Activated CD8-positive, alpha-beta memory T cell treated with anti-CD3 and anti-CD28 coated beads for 1 hour (primary cell): ENCODE measurements around the gene GSTO2.

Experiments
- DNase-seq, 2 donors: peaks; one replicate each; pipeline ENCODE4 v3.0.0-alpha.2; 2020; ENCODE audit warnings: low read depth in 1 of 2; ENCODE audit errors: extremely low read depth in 1 of 2

GSTO2 gene

GRCh38 chr10:104279550-104280259 lies 10.7 kb downstream of the GSTO2 start:
- DNase-seq, result no peak

GRCh38 chr10:104281694-104282093 lies 12.7 kb downstream of the GSTO2 start:
- DNase-seq, result no peak

GRCh38 chr10:104284846-104285245 lies 15.9 kb downstream of the GSTO2 start:
- no peak for DNase-seq

GRCh38 chr10:104286939-104287338 lies 18.0 kb downstream of the GSTO2 start:
- DNase-seq, result no peak

DNA sequence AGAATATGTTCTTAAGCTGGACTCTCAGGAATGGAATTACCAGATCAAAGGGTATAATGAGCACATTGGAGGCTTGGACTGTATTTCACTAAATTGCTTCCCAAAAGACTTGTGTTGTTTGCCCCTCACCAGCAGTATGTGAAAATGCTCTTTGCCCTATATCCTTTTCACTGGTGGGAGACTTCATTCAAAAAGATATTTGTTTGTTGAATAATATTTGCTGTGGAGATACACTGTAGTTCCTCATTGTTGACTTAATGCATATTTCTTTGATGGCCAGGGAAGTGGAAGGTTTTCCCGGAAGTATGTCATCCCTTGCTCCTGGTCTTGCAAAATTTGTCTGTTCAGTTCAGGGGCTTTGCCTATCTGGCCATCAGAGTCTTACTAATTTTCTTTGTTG lies 19.4 kb downstream of the GSTO2 start:
- no peak for DNase-seq

DNA sequence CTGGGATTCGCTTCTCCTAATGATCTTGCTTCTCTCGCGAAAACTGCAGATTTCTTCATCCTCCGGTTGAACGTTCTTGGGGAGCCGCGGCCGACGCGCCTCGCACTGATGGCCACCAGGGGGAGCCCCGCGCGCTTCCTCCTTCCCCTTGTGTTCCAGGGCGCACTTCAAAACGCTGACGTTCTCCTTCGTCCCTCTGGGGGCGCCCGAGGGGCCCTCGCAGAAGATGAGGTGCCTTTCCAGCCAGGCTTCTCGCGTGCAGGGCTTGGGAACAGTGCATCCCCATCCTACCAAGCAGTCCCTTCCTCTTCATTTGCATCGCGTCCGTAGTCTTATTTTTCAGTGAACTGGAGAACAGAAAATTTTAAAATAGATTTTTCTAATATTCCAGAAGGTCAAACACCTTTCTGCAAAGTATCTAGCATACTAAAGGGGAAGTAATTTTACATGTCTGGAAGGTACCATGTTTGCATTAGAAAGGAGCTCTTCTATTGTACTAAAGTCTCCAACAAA lies 22.5 kb downstream of the GSTO2 start:
- peak; percentile 76 to 83 for DNase-seq

DNA sequence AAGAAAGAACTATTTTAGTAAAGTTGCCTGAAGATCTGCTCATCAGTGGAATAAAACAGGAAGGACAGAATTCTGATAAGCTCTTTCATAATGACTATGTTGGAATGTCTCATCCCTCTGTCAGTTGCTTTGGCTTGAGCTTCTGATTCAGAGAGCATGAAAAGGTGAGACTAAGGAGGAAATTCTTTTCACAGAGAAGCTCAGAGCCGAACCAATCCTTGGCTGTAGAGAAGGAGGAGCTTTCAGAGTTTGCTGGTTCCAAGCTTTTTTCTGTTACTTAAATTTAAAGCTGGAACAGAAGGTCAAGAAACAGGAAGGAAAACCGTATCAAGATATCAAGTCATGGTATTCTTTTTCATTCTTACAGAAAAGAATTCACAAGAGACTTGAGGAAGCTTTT lies 24.0 kb downstream of the GSTO2 start:
- no peak for DNase-seq

- no peak for DNase-seq
Measured at GRCh38 chr10:104293781-104294321, 24.9 kb downstream of the GSTO2 start.

DNA sequence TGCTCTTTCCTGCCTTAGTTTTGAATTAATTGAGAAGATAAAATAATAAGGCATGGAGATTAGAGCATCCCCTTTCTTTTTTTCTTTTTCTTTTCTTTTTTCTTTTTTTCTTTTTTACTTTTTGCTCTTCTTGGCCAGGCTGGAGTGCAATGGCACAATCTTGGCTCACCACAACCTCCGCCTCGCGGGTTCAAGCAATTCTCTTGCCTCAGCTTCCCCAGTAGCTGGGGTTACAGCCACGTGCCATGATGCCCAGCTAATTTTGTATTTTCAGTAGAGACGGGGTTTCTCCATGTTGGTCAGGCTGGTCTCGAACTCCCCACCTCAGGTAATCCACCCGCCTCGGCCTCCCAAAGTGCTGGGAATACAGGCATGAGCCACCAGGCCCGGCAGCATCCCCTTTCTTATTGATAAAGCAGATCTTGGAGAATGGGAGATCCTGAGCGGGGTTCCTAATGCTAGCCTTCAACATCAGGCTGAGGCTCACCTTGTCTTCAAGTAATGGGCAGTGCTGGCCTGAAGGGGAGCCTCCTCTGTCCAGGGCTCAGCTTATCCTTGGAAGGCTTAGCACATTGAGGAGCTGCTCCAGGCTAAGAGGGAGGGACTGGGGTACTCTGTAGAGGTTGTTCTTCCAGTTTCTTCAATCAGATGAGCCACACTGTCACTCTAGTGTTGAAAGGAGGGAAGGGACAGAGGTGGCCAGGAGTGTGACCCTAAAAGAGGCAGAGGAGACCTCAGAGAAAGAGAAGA lies 27.9 kb downstream of the GSTO2 start:
- DNase-seq, result no peak

- DNase-seq, result no peak
Measured at GRCh38 chr10:104297697-104298660, 29.0 kb downstream of the GSTO2 start.

DNA sequence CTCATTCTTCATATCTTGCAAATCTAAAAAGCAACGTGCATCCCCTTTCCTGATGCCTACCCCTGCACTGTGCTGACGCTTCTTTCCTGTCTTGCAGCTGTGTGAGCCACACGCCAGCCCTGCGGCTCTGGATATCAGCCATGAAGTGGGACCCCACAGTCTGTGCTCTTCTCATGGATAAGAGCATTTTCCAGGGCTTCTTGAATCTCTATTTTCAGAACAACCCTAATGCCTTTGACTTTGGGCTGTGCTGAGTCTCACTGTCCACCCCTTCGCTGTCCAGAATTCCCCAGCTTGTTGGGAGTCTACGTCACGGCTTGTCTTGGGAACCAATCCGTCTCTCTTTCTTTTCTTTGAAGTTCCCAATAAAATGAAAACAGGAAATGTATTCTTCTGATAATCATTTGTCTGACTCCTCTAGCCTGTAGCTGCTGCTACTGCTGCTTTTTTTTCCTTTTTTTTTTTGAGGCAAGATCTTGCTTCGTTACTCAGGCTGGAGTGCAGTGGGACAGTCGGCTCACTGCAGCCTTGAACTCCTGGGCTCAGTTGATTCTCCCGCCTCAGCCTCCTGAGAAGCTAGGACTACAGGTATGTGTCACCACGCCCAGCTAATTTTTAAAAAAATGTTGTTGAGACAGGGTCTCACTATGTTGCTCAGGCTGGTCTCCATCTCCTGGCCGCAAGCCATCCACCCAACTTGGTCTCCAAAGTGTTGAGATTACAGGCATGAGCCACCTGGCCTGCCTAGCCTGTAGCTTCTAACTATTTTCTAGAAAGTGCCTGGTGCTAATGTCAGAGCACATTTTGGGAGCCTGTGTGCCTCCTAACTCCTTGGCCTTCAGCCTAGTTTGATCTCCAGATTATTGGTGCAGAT lies 30.3 kb downstream of the GSTO2 start:
- no peak for DNase-seq

- DNase-seq, result no peak
Measured at GRCh38 chr10:104300002-104300735, 31.2 kb downstream of the GSTO2 start.

DNA sequence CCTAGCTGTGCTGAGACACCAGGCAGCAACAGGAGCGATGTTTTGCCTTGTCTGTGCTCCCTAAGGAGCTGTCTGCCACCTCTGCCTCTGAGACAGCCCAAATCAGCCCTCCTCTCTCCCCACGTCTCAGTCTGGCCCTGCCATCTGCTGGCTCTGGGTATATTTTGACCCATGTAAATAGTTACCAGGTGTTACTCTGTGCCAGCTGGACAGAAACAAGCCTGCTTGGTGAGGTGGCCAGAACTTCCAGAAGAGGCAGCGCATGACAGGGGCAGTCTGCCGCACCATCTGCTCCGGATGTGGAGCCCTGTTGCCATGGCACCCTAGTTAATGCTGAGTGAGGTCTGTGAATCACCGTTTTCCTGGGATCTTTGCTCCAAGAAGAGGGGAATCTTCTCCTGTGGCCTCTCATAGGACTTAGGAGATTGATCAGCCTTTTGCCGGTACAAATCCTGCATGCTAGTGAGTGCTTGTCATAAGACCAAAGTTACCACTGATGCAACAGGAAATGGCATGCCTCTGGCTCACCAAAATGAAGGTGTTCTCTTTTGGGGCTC lies 31.8 kb downstream of the GSTO2 start:
- no peak for DNase-seq

- DNase-seq, result no peak
Measured at GRCh38 chr10:104301907-104302690, 33.1 kb downstream of the GSTO2 start.

DNA sequence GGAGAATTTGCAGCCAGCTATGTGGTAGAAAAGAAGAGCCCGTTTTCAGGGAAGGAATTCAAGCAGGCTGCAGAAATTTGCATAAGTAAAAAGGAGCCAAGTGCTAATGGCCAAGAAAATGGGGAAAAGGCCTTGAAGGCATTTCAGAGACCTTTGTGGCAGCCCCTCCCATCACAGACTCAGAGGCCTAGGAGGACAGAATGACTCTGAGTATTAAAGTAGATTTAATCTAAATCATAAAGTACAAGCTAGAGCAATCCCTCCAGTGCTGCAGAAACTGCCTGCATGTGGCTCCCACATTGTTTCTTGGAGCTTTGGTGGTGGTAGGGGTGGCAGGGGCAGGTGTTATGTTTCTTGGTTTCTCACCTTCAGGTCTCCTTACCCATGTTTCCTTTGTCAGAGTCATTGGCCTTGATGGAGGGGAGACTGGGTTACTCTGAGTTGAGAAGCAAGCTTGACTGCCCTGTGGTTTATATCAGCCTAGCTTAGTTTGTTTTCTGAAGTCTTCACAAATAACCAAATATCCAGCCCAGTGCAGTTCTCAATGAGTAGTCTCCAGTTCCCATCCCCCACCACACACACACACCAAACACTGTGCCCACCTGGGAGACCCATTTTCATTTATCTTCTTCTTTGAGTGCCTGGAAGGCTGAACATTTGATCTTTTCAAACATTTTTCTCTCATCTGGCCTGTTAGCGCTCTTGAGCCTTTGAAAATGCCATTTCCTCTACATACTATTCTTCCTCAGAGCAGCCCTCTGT lies 34.8 kb downstream of the GSTO2 start:
- DNase-seq, result no peak

- DNase-seq, result no peak
Measured at GRCh38 chr10:104304356-104304745, 35.4 kb downstream of the GSTO2 start.

DNA sequence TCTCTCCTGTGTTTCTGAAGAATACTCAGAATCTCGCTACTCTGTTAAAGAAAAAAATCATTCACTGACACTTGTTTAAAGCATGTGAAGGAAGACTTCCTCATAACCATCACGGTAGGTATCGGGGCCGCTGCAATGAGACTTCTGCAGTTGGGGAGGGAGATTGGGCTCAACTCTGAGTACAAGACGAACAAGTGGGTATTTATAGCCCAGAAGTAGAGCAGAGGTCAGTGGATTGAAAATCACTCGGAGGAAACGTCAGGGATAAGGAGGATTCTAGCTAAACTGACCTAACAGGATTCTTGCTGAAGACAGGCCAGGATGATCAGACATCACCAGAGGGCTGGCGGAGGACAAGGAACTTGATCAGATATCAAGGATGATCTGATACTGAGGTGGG lies 35.9 kb downstream of the GSTO2 start:
- DNase-seq, result no peak
